IMR-90 (cell line): ENCODE measurements around the gene CD44. TPM values are rescaled to one million over a fixed set of nuclear protein-coding genes. Genes with fewer than 3 reads are reported as not detected.
A peak's percentile ranks its signal among the peaks of the same experiment; 100 is the strongest.

Experiments used
- ATAC-seq: fragments of 200-7000 bp; cut with Tn5 transposase; 2 replicates; pipeline ENCODE4 v1.9.1; 2020; ENCODE audit warnings: low read depth, mild to moderate bottlenecking, moderate library complexity
- BruUV-seq: library from RNA; stranded (reverse); fragments of 400-500 nt; replicated peaks from 2 replicates; lab custom pipeline; 2021; lab: Mats Ljungman, UMichigan
- CTCF ChIA-PET: fragments of 300-600 bp; formaldehyde crosslinking; extraction: SDS; loops from one replicate; lab custom pipeline; 2021; ENCODE audit warnings: antibody characterized with exemption; lab: Yijun Ruan, JAX
- POLR2A ChIA-PET: fragments of 300-600 bp; sonication (Branson Sonifier 250); formaldehyde crosslinking; loops from one replicate; lab custom pipeline; 2022; ENCODE audit warnings: antibody characterized with exemption; ENCODE audit not compliant: unreplicated experiment; lab: Charles Lee
- DNase-seq: peaks from one replicate; pipeline ENCODE4 v3.0.0; 2013
- H2AFZ ChIP-seq: replicated peaks from 2 replicates; pipeline ENCODE3; 2013; ENCODE audit warnings: low read length, mild to moderate bottlenecking; ENCODE audit not compliant: poor library complexity
- H2AK5ac ChIP-seq: 2 replicates; pipeline ENCODE4 v1.6.1; 2013; ENCODE audit warnings: low read depth, low read length, inconsistent platforms
- H2AK9ac ChIP-seq: replicated peaks from 2 replicates; pipeline ENCODE3; 2013; ENCODE audit warnings: mild to moderate bottlenecking, low read depth, low read length, moderate library complexity; ENCODE audit not compliant: poor library complexity
- H2BK120ac ChIP-seq: 2 replicates; pipeline ENCODE4 v1.6.1; 2013; ENCODE audit warnings: low read depth, low read length, inconsistent platforms
- H2BK15ac ChIP-seq: 3 replicates; pipeline ENCODE4 v1.6.1; 2013; ENCODE audit warnings: low read depth, low read length, inconsistent platforms
- H2BK20ac ChIP-seq: 2 replicates; pipeline ENCODE4 v1.6.1; 2013; ENCODE audit warnings: low read depth, mild to moderate bottlenecking, inconsistent platforms, low read length, moderate library complexity
- H2BK5ac ChIP-seq: 2 replicates; pipeline ENCODE4 v1.6.1; 2013; ENCODE audit warnings: mild to moderate bottlenecking, low read depth, low read length, inconsistent platforms; ENCODE audit not compliant: poor library complexity, severe bottlenecking
- H3K14ac ChIP-seq: replicated peaks from 2 replicates; pipeline ENCODE4 v1.6.1; 2013; ENCODE audit warnings: low read depth, low read length, inconsistent platforms
- H3K18ac ChIP-seq: 2 replicates; pipeline ENCODE4 v1.6.1; 2013; ENCODE audit warnings: low read depth, low read length, control low read depth
- H3K23ac ChIP-seq: 2 replicates; pipeline ENCODE4 v1.6.1; 2013; ENCODE audit warnings: low read depth, low read length, inconsistent platforms
- H3K27ac ChIP-seq: 2 replicates; pipeline ENCODE4 v1.5.1; 2013; ENCODE audit warnings: mild to moderate bottlenecking, control low read depth, low read length; ENCODE audit not compliant: insufficient read depth
- H3K27me3 ChIP-seq: 2 replicates; pipeline ENCODE4 v1.6.1; 2013; ENCODE audit warnings: low read length; ENCODE audit not compliant: control insufficient read depth, insufficient read depth
- H3K36me3 ChIP-seq: 2 replicates; pipeline ENCODE4 v1.6.1; 2013; ENCODE audit warnings: low read length, mixed read lengths; ENCODE audit not compliant: control insufficient read depth, insufficient read depth
- H3K4ac ChIP-seq: 2 replicates; pipeline ENCODE4 v1.6.1; 2013; ENCODE audit warnings: low read depth, low read length, inconsistent platforms
- H3K4me1 ChIP-seq: 2 replicates; pipeline ENCODE4 v1.6.1; 2013; ENCODE audit warnings: low read length, mixed read lengths; ENCODE audit not compliant: control insufficient read depth, insufficient read depth
- H3K4me2 ChIP-seq: 2 replicates; pipeline ENCODE4 v1.6.1; 2013; ENCODE audit warnings: low read depth, mild to moderate bottlenecking, control low read depth, low read length, moderate library complexity
- H3K4me3 ChIP-seq: 2 replicates; pipeline ENCODE4 v1.5.1; 2013; ENCODE audit warnings: low read depth, mild to moderate bottlenecking, control low read depth, low read length, moderate library complexity; ENCODE audit not compliant: insufficient read depth
- H3K56ac ChIP-seq: 2 replicates; pipeline ENCODE4 v1.6.1; 2013; ENCODE audit warnings: low read length, inconsistent platforms; ENCODE audit not compliant: insufficient read depth; ENCODE audit errors: extremely low read depth
- H3K79me1 ChIP-seq, 2 experiments: 2 replicates each; pipeline ENCODE4 v1.6.1; 2013; ENCODE audit warnings: low read length in 2 of 2, inconsistent platforms in 1 of 2, low read depth in 1 of 2
- H3K9ac ChIP-seq: 2 replicates; pipeline ENCODE4 v1.6.1; 2013; ENCODE audit warnings: low read depth, low read length, control low read depth
- H3K9me1 ChIP-seq: 2 replicates; pipeline ENCODE4 v1.6.1; 2013; ENCODE audit warnings: low read length, inconsistent platforms; ENCODE audit not compliant: insufficient read depth
- H3K9me3 ChIP-seq: 2 replicates; pipeline ENCODE4 v1.6.1; 2013; ENCODE audit warnings: low read length; ENCODE audit not compliant: control insufficient read depth, insufficient read depth
- H4K20me1 ChIP-seq: 2 replicates; pipeline ENCODE4 v1.6.1; 2013; ENCODE audit warnings: low read length, inconsistent platforms; ENCODE audit not compliant: insufficient read depth
- H4K5ac ChIP-seq: 2 replicates; pipeline ENCODE4 v1.6.1; 2013; ENCODE audit warnings: mild to moderate bottlenecking, low read depth, low read length, control low read depth
- H4K8ac ChIP-seq, 2 experiments: 2 replicates each; pipeline ENCODE4 v1.6.1; 2013; ENCODE audit warnings: low read depth in 2 of 2, low read length in 2 of 2, control low read depth in 1 of 2, inconsistent platforms in 1 of 2
- H4K91ac ChIP-seq: 2 replicates; pipeline ENCODE4 v1.6.1; 2013; ENCODE audit warnings: low read depth, low read length, inconsistent platforms; ENCODE audit not compliant: insufficient read depth
- FOS ChIP-seq: fragments of 150-350 bp; IDR thresholded peaks from 2 replicates; pipeline ENCODE4 v1.6.1; 2016; ENCODE audit warnings: low read depth, low read length
- WGBS, 2 experiments: methylation state at CpG; one replicate each; pipeline versions ENCODE4 v1.1.5 to v1.1.7; 2013; ENCODE audit warnings: missing lambda C conversion rate in 2 of 2; ENCODE audit not compliant: insufficient read length in 1 of 2; ENCODE audit errors: extremely low coverage in 2 of 2; 5-methylcytosine and 5-hydroxymethylcytosine counted together
- dilution Hi-C: fragments of 300-500 bp; cut with HindIII; formaldehyde crosslinking; loops from one replicate; pipeline ENCODE4 v1.14.3; 2018; ENCODE audit warnings: low sequenced_read_pairs; ENCODE audit not compliant: unreplicated experiment
- in situ Hi-C: fragments of 300-500 bp; cut with MboI; formaldehyde crosslinking; loops from 3 replicates; pipeline ENCODE4 v1.14.3; 2019; ENCODE audit warnings: low sequenced_read_pairs, inconsistent platforms, mixed read lengths
- intact Hi-C: fragments of 100-400 bp; cut with micrococcal nuclease; formaldehyde crosslinking; loops from 2 replicates; pipeline ENCODE4 v1.10.0; 2022
- polyA plus RNA-seq, 3 experiments: library from polyadenylated mRNA; depleted of rRNA; stranded (reverse); fragments of >200 nt; gene quantifications; 2 replicates each; pipeline ENCODE4 v1.2.3, GENCODE V29; 2012; ENCODE audit warnings: low replicate concordance in 1 of 3
- total RNA-seq: library from RNA; depleted of rRNA; stranded (reverse); fragments of >200 nt; gene quantifications from 2 replicates; pipeline ENCODE4 v1.2.3, GENCODE V29; 2012

CD44 gene
- total and polyA plus RNA-seq, 2 of the 4 experiments (the other 2 are of a cell fraction): 357 to 947 TPM

DNA sequence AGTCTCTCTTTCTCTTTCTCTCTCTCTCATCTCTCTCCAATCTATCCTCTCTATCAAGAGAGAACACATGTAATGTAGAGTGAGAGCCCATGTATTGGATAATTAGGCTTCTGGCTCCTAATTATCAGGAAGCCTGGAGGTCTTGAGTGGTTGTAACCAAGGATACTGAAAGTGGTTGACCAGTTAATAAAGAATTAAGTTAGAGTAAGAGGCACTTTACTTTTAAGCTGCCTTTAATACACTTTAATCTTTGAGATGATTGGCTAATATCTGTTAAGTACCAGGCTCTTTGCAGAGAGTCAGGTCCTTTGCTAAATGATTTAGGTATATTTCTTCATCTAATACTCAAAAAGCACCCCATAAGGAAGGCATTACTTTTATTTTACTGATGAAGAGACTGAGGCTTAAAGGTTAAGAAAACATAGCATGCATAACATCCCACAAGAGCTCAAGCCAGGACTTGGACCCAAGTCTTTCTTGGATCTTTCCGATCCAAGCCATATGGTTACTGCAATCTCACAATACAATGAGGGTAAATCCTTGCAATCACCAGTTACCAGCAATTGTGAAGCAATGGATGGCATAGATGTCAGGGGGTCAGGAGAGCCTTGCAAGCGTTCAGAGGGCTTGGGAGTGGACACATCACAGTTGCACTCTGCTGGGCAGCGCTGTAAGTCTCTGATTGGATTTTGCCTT lies 22.1 kb downstream of the CD44 start:
- Histone ChIP-seq H4K91ac (no peak overlapping the region; the same call in 1 of the 2 replicates), H2AK5ac (no peak overlapping the region), H3K14ac (peak overlapping the region; percentile 15; the same call in 1 of the 2 replicates), H2BK5ac (peak overlapping the region; percentile 52), H4K20me1 (peaks cover 99% of the 10 kb centered on the region), H4K8ac (no peak overlapping the region), H3K9ac (no peak overlapping the region), H3K23ac (peak overlapping the region; percentile 40), H3K56ac (no peak overlapping the region), H3K4me1 (peaks cover 59% of the 10 kb centered on the region), H2AFZ (no peak overlapping the region), H3K18ac (no peak overlapping the region; the same call in 1 of the 2 replicates), H3K4ac (no peak overlapping the region), H4K5ac (no peak overlapping the region), H3K36me3 (peaks cover 39% of the 10 kb centered on the region), H2BK20ac (no peak overlapping the region), H2BK15ac (no peak overlapping the region), H3K9me3 (no peaks in the 10 kb centered on the region), H3K27me3 (no peaks in the 10 kb centered on the region), H3K79me1 (peaks cover 2 to 89% of the 10 kb centered on the region in 2 experiments), H2BK120ac (no peak overlapping the region), H3K9me1 (peaks cover 60% of the 10 kb centered on the region), H3K4me3 (no peak overlapping the region), H3K27ac (peak overlapping the region; percentile 54; the same call in 1 of the 2 replicates), H2AK9ac (no peak overlapping the region), H3K4me2 (peak overlapping the region; percentile 27)
- no TSS peak for BruUV-seq
- WGBS, 2 experiments: no CpG with 5 or more reads among the region's 3 CpGs
- no peak for TF ChIP-seq FOS
- DNase-seq: no peak
- intact Hi-C loops (no loop called here), dilution Hi-C loops (no loop called here), in situ Hi-C loops (loop anchor here (25.0 kb wide), 1 partner anchor 574 kb away; no protein-coding TSS in a partner anchor)
- no peak for ATAC-seq
- CTCF ChIA-PET: no interaction called here
- POLR2A ChIA-PET: no interaction called here
